Stimulated activated CD4-positive, alpha-beta T cell treated with anti-CD3 and anti-CD28 coated beads, Interleukin-1b, Interleukin-23, amount 100 ng/mL, for 1 hour (primary cell): ENCODE data around the gene CHMP2A.
"Not testable (repeated sequence)": the region's sequence is repeated elsewhere in the genome, so short reads cannot be mapped to it uniquely, and the experiment has no call there.

Source experiments
- DNase-seq, 2 donors: peaks; one replicate each; pipeline ENCODE4 v3.0.0-alpha.2; 2020; ENCODE audit warnings: low read depth in 2 of 2

Gene CHMP2A

GRCh38 chr19:58554494-58555368 is at the start of gene CHMP2A:
Gene CHMP2A (minus strand): TSS chr19:58555105. CDS start chr19:58554212, 893 bp downstream.
- DNase-seq = peak; percentile 93 to 97

GRCh38 chr19:58586133-58586765 is 31.3 kb upstream of the CHMP2A start:
- DNase-seq = no peak

GRCh38 chr19:58585442-58586132 is 30.7 kb upstream of the CHMP2A start:
- no peak for DNase-seq

DNA sequence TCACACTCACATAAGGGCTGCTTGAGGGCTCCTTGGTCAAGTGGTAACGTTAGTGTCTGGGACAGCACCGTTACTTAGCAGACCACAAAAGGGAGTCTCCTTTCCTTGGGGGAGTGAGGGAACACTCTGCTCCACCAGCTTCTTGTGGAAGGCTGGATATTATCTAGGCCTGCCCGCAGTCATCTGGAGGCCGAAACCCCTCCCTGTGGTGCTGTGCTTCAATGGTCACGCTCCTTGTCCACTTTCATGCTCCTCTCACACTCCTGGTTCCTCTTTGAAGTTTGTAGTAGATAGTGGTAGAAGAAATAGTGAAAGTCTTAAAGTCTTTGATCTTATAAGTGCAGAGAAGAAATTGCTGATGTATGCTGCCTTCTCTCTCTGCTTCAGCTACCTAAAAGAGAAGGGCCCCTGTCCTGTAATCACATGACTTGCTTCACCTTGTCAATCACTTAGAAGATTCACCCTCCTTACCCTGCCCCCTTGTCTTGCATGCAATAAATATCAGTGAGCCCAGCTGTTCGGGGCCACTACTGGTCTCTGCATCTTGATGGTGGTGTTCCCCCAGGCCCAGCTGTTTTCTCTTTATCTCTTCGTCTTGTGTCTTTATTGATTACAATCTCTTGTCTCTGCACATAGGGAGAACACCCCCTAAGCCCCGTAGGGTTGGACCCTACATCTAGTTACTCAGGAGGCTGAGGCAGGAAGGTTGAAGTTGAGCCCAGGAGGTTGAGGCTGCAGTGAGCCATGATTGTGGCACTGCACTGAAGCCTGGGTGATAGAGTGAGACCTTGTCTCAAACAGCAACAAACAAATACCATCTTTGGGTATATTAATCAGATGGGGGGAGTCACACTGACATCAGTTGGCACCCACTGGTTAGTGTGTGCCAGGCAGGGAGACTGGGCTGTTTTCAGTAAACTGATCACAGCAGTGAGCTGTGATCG is 29.9 kb upstream of the CHMP2A start:
- no peak for DNase-seq

DNA sequence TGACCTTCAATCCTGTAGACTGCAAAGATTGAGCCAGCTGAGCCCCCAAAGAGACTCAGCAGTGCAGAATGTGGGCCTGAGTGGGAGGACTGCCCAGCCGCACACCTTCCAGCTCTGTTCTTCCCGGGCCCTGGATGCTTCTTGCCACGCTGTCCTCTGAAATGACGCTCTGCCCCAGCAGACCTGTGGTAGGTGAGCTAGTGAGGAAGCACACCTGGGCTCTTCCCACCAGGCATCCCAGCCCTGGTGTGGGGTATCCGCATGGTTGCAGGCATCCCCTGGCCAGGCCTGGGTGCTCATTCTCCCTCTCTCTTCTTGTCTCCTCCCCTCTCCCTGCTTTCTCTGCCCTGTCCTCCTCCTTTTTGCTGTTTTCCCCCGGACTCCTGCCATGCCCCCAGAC is 28.1 kb upstream of the CHMP2A start:
- DNase-seq = no peak

- peak; percentile 74 to 85 for DNase-seq
Measured at GRCh38 chr19:58581227-58582141, 26.6 kb upstream of the CHMP2A start.

DNA sequence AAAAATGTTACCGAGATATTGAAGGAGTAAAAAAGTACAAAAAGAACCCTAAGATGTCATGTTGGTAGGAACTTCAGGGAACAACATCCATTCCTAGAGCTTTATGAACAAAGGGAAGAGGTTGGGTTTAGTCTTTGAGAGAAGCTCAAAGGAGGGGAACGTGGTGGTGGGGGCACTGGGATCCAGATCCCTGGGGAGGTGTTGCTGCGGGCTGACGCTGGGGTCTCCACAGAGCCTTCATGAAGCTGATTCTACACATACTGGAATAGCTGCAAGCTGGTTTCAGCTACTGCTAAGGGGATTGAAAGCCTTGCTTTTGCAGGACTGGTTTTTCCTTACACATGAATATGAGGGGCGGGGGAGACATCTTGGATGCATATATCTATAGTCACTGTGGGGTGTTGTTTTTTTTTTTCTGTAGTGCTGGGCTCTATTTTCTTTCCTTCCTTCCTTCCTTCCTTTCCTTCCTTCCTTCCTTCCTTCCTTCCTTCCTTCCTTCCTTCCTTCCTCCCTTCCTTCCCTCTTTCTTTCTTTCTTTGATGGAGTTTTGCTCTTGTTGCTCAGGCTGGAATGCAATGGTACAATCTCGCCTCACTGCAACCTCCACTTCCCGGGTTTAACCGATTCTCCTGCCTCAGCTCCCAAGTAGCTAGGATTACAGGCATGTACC is 24.7 kb upstream of the CHMP2A start:
- DNase-seq = no peak

- no peak for DNase-seq
Measured at GRCh38 chr19:58578012-58578925, 23.4 kb upstream of the CHMP2A start.

GRCh38 chr19:58577581-58577980 is 22.7 kb upstream of the CHMP2A start:
- not testable (repeated sequence) for DNase-seq

- peak; percentile 32 to 55 for DNase-seq
Measured at GRCh38 chr19:58575183-58576041, 20.5 kb upstream of the CHMP2A start.

DNA sequence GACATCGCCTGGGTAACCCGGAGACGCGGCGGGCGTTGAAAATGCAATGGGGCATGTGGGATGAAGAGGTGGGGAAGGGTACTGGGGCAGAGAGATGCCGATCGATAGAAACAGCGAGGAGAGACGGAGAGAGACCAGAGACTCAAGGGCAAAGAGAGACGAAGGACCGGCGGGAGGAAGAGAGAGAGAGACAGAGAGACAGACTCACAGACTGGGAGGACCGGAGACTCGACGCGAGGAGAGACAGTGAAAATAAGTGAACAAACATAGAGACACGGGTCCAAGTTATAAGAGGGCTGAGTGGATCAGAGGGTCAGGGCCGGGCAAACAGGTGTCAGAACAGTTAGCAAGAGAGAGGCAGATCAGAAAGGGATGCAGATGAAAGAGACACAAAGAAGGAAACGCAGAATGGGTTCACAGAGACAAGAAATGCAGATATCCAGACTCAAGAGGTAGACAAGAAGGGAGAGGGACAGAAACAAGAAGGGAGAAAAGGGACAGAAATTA is 18.8 kb upstream of the CHMP2A start:
- DNase-seq = no peak

- peak; percentile 95 to 99 for DNase-seq
Measured at GRCh38 chr19:58572818-58573657, 18.1 kb upstream of the CHMP2A start, which contains the start of gene MZF1. Gene MZF1 (minus strand): TSS chr19:58573335. CDS start chr19:58571389, 1,946 bp downstream.

GRCh38 chr19:58572026-58572817 is 17.3 kb upstream of the CHMP2A start:
- no peak for DNase-seq

- DNase-seq = no peak
Measured at GRCh38 chr19:58571575-58571947, 16.7 kb upstream of the CHMP2A start.

DNA sequence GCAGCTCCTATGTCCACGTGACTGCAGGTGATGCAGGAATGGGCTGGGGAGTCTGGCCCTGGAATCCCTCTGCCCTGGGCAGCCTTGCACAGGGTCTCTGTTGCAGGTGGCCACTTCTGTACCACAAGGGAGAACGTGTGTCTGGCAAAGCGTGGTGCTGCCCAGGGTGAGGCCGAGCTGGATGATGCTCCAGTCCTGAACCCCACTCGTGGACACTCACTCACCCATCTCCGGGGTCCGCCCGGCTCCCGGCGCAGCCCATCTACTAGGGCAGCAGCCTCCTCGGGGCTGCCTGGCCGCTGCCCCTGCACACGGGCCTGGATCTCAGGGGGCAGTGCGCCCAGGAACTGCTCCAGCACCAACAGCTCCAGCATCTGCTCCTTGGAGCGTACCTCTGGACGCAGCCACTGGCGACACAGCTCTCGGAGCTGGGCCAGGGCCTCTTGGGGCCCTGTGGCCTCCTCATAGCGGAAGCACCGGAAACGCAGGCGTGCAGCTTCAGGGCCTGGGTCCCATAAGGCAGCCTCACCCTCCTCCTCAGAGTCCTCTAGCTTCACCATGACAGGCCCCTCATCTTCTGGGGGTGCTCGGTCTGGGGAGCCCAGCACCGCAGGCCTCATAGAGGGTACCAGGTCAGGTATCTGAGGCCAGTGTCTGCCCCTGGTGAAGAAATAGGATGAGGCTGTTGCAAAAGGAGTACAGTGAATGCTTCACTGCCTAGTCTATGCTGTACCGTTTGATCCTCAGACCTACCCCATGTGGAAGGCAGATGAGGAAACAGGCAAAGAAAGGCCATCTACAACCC is 16.1 kb upstream of the CHMP2A start:
- DNase-seq = no peak
